HCT116 (cell line): Measurements from ENCODE around the gene HHAT. TPM values are rescaled to one million over a fixed set of nuclear protein-coding genes. Genes with fewer than 3 reads are reported as not detected.

Source experiments
- ATAC-seq: fragments of 200-7000 bp; cut with Tn5 transposase; 2 replicates; pipeline ENCODE4 v1.9.1; 2020; ENCODE audit warnings: mild to moderate bottlenecking, moderate library complexity
- BruUV-seq: library from RNA; stranded (reverse); fragments of 400-500 nt; replicated peaks from 2 replicates; lab custom pipeline; 2021; lab: Mats Ljungman, UMichigan
- CTCF ChIA-PET: fragments of 300-600 bp; sonication (Branson Sonifier 250); formaldehyde crosslinking; loops from one replicate; lab custom pipeline; 2021; ENCODE audit warnings: antibody characterized with exemption; lab: Charles Lee
- POLR2A ChIA-PET: fragments of 300-600, 350-600 bp; sonication (Branson Sonifier 250); formaldehyde crosslinking; loops from one replicate; lab custom pipeline; 2021; ENCODE audit warnings: antibody characterized with exemption; lab: Charles Lee
- RAD21 ChIA-PET, 2 experiments: fragments of 300-600 bp; sonication (Branson Sonifier 250); formaldehyde crosslinking; loops; one replicate each; lab custom pipeline; 2023; ENCODE audit warnings: low total read pairs in 2 of 2; ENCODE audit not compliant: uncharacterized antibody in 2 of 2, unreplicated experiment in 2 of 2, low non-redundant PET in 1 of 2; lab: Charles Lee
- DNase-seq: peaks from one replicate; pipeline ENCODE4 v3.0.0-alpha.2; 2010; ENCODE audit warnings: low read depth, low spot score
- H2AFZ ChIP-seq: fragments of 200-600 bp; shearing (Covaris generic), sonication (generic); 2 replicates; pipeline ENCODE4 v1.6.1; 2017; ENCODE audit warnings: low read depth, mixed run types, mixed read lengths, antibody characterized with exemption, low read length; ENCODE audit not compliant: poor library complexity, severe bottlenecking
- H3K27ac ChIP-seq: 2 replicates; pipeline ENCODE4 v1.5.1; 2012; ENCODE audit warnings: low read depth, low read length
- H3K27me3 ChIP-seq: fragments of 200-600 bp; sonication (generic); 2 replicates; pipeline ENCODE4 v1.6.1; 2016; ENCODE audit warnings: mixed run types, low read length, mixed read lengths; ENCODE audit not compliant: insufficient read depth
- H3K36me3 ChIP-seq, 2 experiments: fragments of 200-500 bp in 1 of 2; fragments of 200-600 bp in 1 of 2; sonication (Bioruptor generic) in 1 of 2; sonication (generic) in 1 of 2; 2 replicates each; pipeline versions ENCODE4 v1.5.1 to v1.6.1; 2014 to 2016; ENCODE audit warnings: low read length in 2 of 2, inconsistent platforms in 1 of 2, mixed read lengths in 1 of 2, mixed run types in 1 of 2; ENCODE audit not compliant: insufficient read depth in 2 of 2, control insufficient read depth in 1 of 2
- H3K4me1 ChIP-seq, 2 experiments: fragments of 200-600 bp in 1 of 2; sonication (generic) in 1 of 2; 2 replicates each; pipeline versions ENCODE4 v1.5.1 to v1.6.1; 2012 to 2017; ENCODE audit warnings: low read length in 2 of 2, inconsistent platforms in 1 of 2, mild to moderate bottlenecking in 1 of 2, mixed read lengths in 1 of 2, mixed run types in 1 of 2, moderate library complexity in 1 of 2; ENCODE audit not compliant: insufficient read depth in 2 of 2, control insufficient read depth in 1 of 2
- H3K4me2 ChIP-seq: fragments of 200-600 bp; sonication (generic); 2 replicates; pipeline ENCODE4 v1.6.1; 2017; ENCODE audit warnings: mixed run types, low read length, mixed read lengths
- H3K4me3 ChIP-seq, 2 experiments: fragments of 200-600 bp in 1 of 2; sonication (generic) in 1 of 2; replicated peaks in 1 of 2; 2 replicates each; pipeline ENCODE4 v1.5.1; 2011 to 2016; ENCODE audit warnings: low read length in 2 of 2, control low read depth in 1 of 2, low read depth in 1 of 2, mild to moderate bottlenecking in 1 of 2, mixed read lengths in 1 of 2, mixed run types in 1 of 2
- H3K79me2 ChIP-seq: fragments of 200-600 bp; sonication (generic); 2 replicates; pipeline ENCODE4 v1.6.1; 2017; ENCODE audit warnings: mild to moderate bottlenecking, mixed run types, low read length, moderate library complexity, mixed read lengths; ENCODE audit not compliant: insufficient read depth
- H3K9ac ChIP-seq: fragments of 200-600 bp; sonication (generic); 2 replicates; pipeline ENCODE4 v1.6.1; 2016; ENCODE audit warnings: low read length, mixed read lengths
- H3K9me2 ChIP-seq: fragments of 200-600 bp; sonication (generic), shearing (Covaris generic); 2 replicates; pipeline ENCODE4 v1.6.1; 2017; ENCODE audit warnings: mixed run types, mild to moderate bottlenecking, moderate library complexity; ENCODE audit not compliant: insufficient read depth
- H3K9me3 ChIP-seq, 2 experiments: fragments of 200-500 bp in 1 of 2; fragments of 200-600 bp in 1 of 2; sonication (Bioruptor generic) in 1 of 2; sonication (generic) in 1 of 2; 2 replicates each; pipeline ENCODE4 v1.6.1; 2014 to 2017; ENCODE audit warnings: low read length in 2 of 2, mixed read lengths in 2 of 2, inconsistent platforms in 1 of 2, low read depth in 1 of 2, mild to moderate bottlenecking in 1 of 2, mixed run types in 1 of 2, moderate library complexity in 1 of 2; ENCODE audit not compliant: control insufficient read depth in 1 of 2, insufficient read depth in 1 of 2
- H4K20me1 ChIP-seq: fragments of 200-600 bp; sonication (generic), shearing (Covaris generic); 2 replicates; pipeline ENCODE4 v1.6.1; 2017; ENCODE audit warnings: mixed run types, mild to moderate bottlenecking, moderate library complexity; ENCODE audit not compliant: insufficient read depth
- ATF3 ChIP-seq: IDR thresholded peaks from 2 replicates; pipeline ENCODE4 v1.6.1; 2012
- CBX3 ChIP-seq: IDR thresholded peaks from 2 replicates; pipeline ENCODE4 v1.6.1; 2012; ENCODE audit warnings: low read depth
- EGR1 ChIP-seq: IDR thresholded peaks from 2 replicates; pipeline ENCODE4 v1.6.1; 2012; ENCODE audit warnings: low read depth
- ELF1 ChIP-seq: IDR thresholded peaks from 2 replicates; pipeline ENCODE4 v1.6.1; 2012; ENCODE audit warnings: low read depth, borderline replicate concordance
- EZH2 ChIP-seq: fragments of 200-600 bp; sonication (generic); IDR thresholded peaks from 2 replicates; pipeline ENCODE4 v1.6.1; 2017; ENCODE audit warnings: antibody characterized with exemption, mixed run types
- JUND ChIP-seq: IDR thresholded peaks from 2 replicates; pipeline ENCODE4 v1.6.1; 2012
- POLR2A ChIP-seq: IDR thresholded peaks from 2 replicates; pipeline ENCODE4 v1.7.0; 2011; ENCODE audit warnings: borderline replicate concordance; ENCODE audit not compliant: insufficient read depth, insufficient read length; ENCODE audit errors: extremely low read depth
- REST ChIP-seq: IDR thresholded peaks from 2 replicates; pipeline ENCODE4 v1.6.1; 2012; ENCODE audit warnings: low read depth
- SP1 ChIP-seq: IDR thresholded peaks from 2 replicates; pipeline ENCODE4 v1.6.1; 2012; ENCODE audit warnings: low read depth
- SRF ChIP-seq: IDR thresholded peaks from 2 replicates; pipeline ENCODE4 v1.6.1; 2012; ENCODE audit warnings: low read depth
- TCF7L2 ChIP-seq: IDR thresholded peaks from 2 replicates; pipeline ENCODE4 v1.7.0; 2011; ENCODE audit warnings: borderline replicate concordance, inconsistent platforms; ENCODE audit not compliant: insufficient read depth, insufficient read length; ENCODE audit errors: extremely low read depth
- YY1 ChIP-seq: IDR thresholded peaks from 2 replicates; pipeline ENCODE4 v1.6.1; 2011; ENCODE audit warnings: low read length, low read depth, moderate library complexity, mild to moderate bottlenecking; ENCODE audit not compliant: insufficient replicate concordance; ENCODE audit errors: extremely low read depth
- ZNF274 ChIP-seq: fragments of 200-500 bp; sonication (Bioruptor generic); IDR thresholded peaks from 2 replicates; pipeline ENCODE4 v1.6.1; 2014; ENCODE audit warnings: mild to moderate bottlenecking, low read depth, low read length, inconsistent platforms
- intact Hi-C: fragments of 100-400 bp; cut with micrococcal nuclease; formaldehyde crosslinking; loops from 2 replicates; pipeline ENCODE4 v1.10.0; 2022
- total RNA-seq: library from RNA; stranded (reverse); gene quantifications from one replicate; pipeline ENCODE4 v1.2.1, GENCODE V29; 2021; ENCODE audit not compliant: unreplicated experiment

Gene HHAT
- total RNA-seq, 1 experiment from 2014 or later: 2.7 TPM

- CTCF ChIA-PET: interaction anchor here (2.1 kb wide), 1 partner anchor 8 kb away, joined by 6 read pairs; no protein-coding TSS in a partner anchor
- H3K27me3 ChIP-seq: peaks cover 10% of the 10 kb centered on the region; the same call in 1 of the 2 replicates
- TF ChIP-seq JUND (no peak), ATF3 (no peak), EGR1 (no peak), CBX3 (no peak), YY1 (no peak), SP1 (no peak), ELF1 (no peak), SRF (no peak), POLR2A (no peak), TCF7L2 (no peak), EZH2 (no peak), REST (no peak), ZNF274 (no peak)
- RAD21 ChIA-PET: no interaction called here
- H2AFZ ChIP-seq: no peak overlapping the region
- intact Hi-C loops: no loop called here
- no TSS peak for BruUV-seq
- POLR2A ChIA-PET: no interaction called here
- H3K9ac ChIP-seq: no peak overlapping the region
- H3K79me2 ChIP-seq: no peaks in the 10 kb centered on the region
- no peak for DNase-seq
- no peaks in the 10 kb centered on the region for H4K20me1 ChIP-seq
- ATAC-seq: no peak
- H3K4me2 ChIP-seq: no peak overlapping the region
- H3K27ac ChIP-seq: no peak overlapping the region
- H3K9me3 ChIP-seq: no peaks in the 10 kb centered on the region
- H3K36me3 ChIP-seq: no peaks in the 10 kb centered on the region
- no peaks in the 10 kb centered on the region for H3K4me1 ChIP-seq
- no peaks in the 10 kb centered on the region for H3K9me2 ChIP-seq
- H3K4me3 ChIP-seq: no peak overlapping the region
Observed at GRCh38 chr1:210303391-210303790, 25.3 kb upstream of the HHAT start.
